Posterior vena cava (tissue), 2 donors: ENCODE measurements around the gene MFN1. TPM values are rescaled to one million over a fixed set of nuclear protein-coding genes. Genes with fewer than 3 reads are reported as not detected.

Source experiments
- DNase-seq: peaks from one replicate; pipeline ENCODE4 v3.0.0-alpha.2; 2020; ENCODE audit warnings: low spot score
- intact Hi-C, 2 donors: fragments of 100-400 bp; cut with DNase I; formaldehyde crosslinking; loops; one replicate each; pipeline versions ENCODE4 v1.14.1 to v1.14.2; 2022 to 2023
- total RNA-seq, 2 donors: library from RNA; stranded (reverse); fragmentation: NEBNext Ultra II Directional; extraction: Animal tissue kit (Norgen Biotek cat#: 25700); gene quantifications; one replicate each; pipeline ENCODE4 v1.2.1, GENCODE V29; 2021
- donor health status: DM: yes; HTN: yes; CAD: no.
- donor health status: DM: yes; HTN: yes; CAD: no.

The MFN1 gene
- total RNA-seq, 2 donors from 2014 or later, result 45.1 to 51.2 TPM

GRCh38 chr3:179416681-179417080 is 69.2 kb downstream of the MFN1 start:
- DNase-seq, result no peak
- intact Hi-C loops, result no loop called here

GRCh38 chr3:179418610-179419009 is 71.1 kb downstream of the MFN1 start:
- intact Hi-C loops, result no loop called here
- DNase-seq, result no peak

GRCh38 chr3:179421500-179421899 is 74.0 kb downstream of the MFN1 start:
- no peak for DNase-seq

GRCh38 chr3:179425075-179425474 is 77.6 kb downstream of the MFN1 start:
- DNase-seq, result no peak
- intact Hi-C loops, result loop anchor here (10.0 kb wide), 1 partner anchor 130 kb away; no protein-coding TSS in a partner anchor

More at GRCh38 chr3:179421500-179421899, 74.0 kb downstream of the MFN1 start:
- intact Hi-C loops, result loop anchor here (10.0 kb wide), 1 partner anchor 133 kb away; no protein-coding TSS in a partner anchor

GRCh38 chr3:179428876-179429548 is 81.5 kb downstream of the MFN1 start:
- intact Hi-C loops, result loop anchor here (10.0 kb wide), 1 partner anchor 126 kb away; no protein-coding TSS in a partner anchor
- DNase-seq, result no peak

GRCh38 chr3:179430277-179430870 is 82.9 kb downstream of the MFN1 start:
- intact Hi-C loops, result no loop called here
- DNase-seq, result no peak

GRCh38 chr3:179432021-179432420 is 84.5 kb downstream of the MFN1 start:
- no peak for DNase-seq
- intact Hi-C loops, result no loop called here

- no peak for DNase-seq
- intact Hi-C loops, result no loop called here
Observed at GRCh38 chr3:179432451-179432850, 84.9 kb downstream of the MFN1 start.

- intact Hi-C loops, result no loop called here
- DNase-seq, result no peak
Observed at GRCh38 chr3:179436517-179436916, 89.0 kb downstream of the MFN1 start.

- intact Hi-C loops, result no loop called here
- DNase-seq, result no peak
Observed at GRCh38 chr3:179438841-179439240, 91.3 kb downstream of the MFN1 start.

Other genes starting within 250 kb of the MFN1 start
- 10 to 100 TPM; 34.9 to 46.9 TPM for gene PIK3CA, start 199.4 kb upstream of the MFN1 start, total RNA-seq
- gene KCNMB3, start 96.6 kb upstream of the MFN1 start, total RNA-seq, result 1 to 10 TPM; 2.7 to 3.1 TPM
- gene ZNF639, start 24.7 kb upstream of the MFN1 start, total RNA-seq, result 10 to 100 TPM; 31.6 to 40.9 TPM
- gene GNB4, start 103.8 kb downstream of the MFN1 start, total RNA-seq, result 10 to 100 TPM; 59.0 to 66.6 TPM
- 10 to 100 TPM; 27.0 to 28.9 TPM for gene ACTL6A, start 215.2 kb downstream of the MFN1 start, total RNA-seq